Superior temporal gyrus (tissue), 1 donor: ENCODE results near the gene ALPG.
"Not testable (repeated sequence)": the region's sequence is repeated elsewhere in the genome, so short reads cannot be mapped to it uniquely, and the experiment has no call there.

Experiments used
- DNase-seq: peaks from one replicate; pipeline ENCODE4 v3.0.0-alpha.2; 2016; ENCODE audit errors: extremely low spot score

Gene ALPG

GRCh38 chr2:232377319-232377718 is 29.3 kb upstream of the ALPG start:
- no peak for DNase-seq

- DNase-seq, result no peak
Measured at GRCh38 chr2:232377841-232378734, 28.6 kb upstream of the ALPG start.

GRCh38 chr2:232378735-232379151 is 27.9 kb upstream of the ALPG start, which contains the start of gene ALPP:
Gene ALPP (plus strand): TSS chr2:232378751. CDS start chr2:232378803, 52 bp downstream.
- DNase-seq, result not testable (repeated sequence)

- not testable (repeated sequence) for DNase-seq
Measured at GRCh38 chr2:232379610-232380590, 26.7 kb upstream of the ALPG start.

GRCh38 chr2:232381204-232382031 is 25.2 kb upstream of the ALPG start:
- DNase-seq, result not testable (repeated sequence)

- DNase-seq, result no peak
Measured at GRCh38 chr2:232382331-232383225, 24.1 kb upstream of the ALPG start.

- no peak for DNase-seq
Measured at GRCh38 chr2:232384466-232384865, 22.2 kb upstream of the ALPG start.

- DNase-seq, result not testable (repeated sequence)
Measured at GRCh38 chr2:232385058-232385457, 21.6 kb upstream of the ALPG start.

- DNase-seq, result no peak
Measured at GRCh38 chr2:232385660-232386489, 20.8 kb upstream of the ALPG start.

GRCh38 chr2:232386490-232386739 is 20.2 kb upstream of the ALPG start:
- no peak for DNase-seq

GRCh38 chr2:232386740-232387450 is 19.7 kb upstream of the ALPG start:
- DNase-seq, result no peak

- DNase-seq, result no peak
Measured at GRCh38 chr2:232387451-232388171, 19.0 kb upstream of the ALPG start.

GRCh38 chr2:232388324-232388891 is 18.2 kb upstream of the ALPG start:
- no peak for DNase-seq

GRCh38 chr2:232389327-232389726 is 17.3 kb upstream of the ALPG start:
- DNase-seq, result no peak

- no peak for DNase-seq
Measured at GRCh38 chr2:232390661-232391060, 16.0 kb upstream of the ALPG start.

- DNase-seq, result no peak
Measured at GRCh38 chr2:232393556-232393955, 13.1 kb upstream of the ALPG start.

- DNase-seq, result not testable (repeated sequence)
Measured at GRCh38 chr2:232394431-232394830, 12.2 kb upstream of the ALPG start.

- DNase-seq, result no peak
Measured at GRCh38 chr2:232395586-232395985, 11.1 kb upstream of the ALPG start.
